Endothelial cell of umbilical vein (primary cell): ENCODE results near the gene TBC1D5. TPM values are rescaled to one million over a fixed set of nuclear protein-coding genes. Genes with fewer than 3 reads are reported as not detected.

ENCODE experiments used
- BruUV-seq: library from RNA; stranded (reverse); fragments of 400-500 nt; replicated peaks from 2 replicates; lab custom pipeline; 2021; lab: Mats Ljungman, UMichigan
- CTCF ChIA-PET: fragments of 300-600, 350-600 bp; sonication (Branson Sonifier 250); formaldehyde crosslinking; loops from one replicate; lab custom pipeline; 2021; ENCODE audit warnings: antibody characterized with exemption, inconsistent platforms; lab: Charles Lee
- POLR2A ChIA-PET: fragments of 300-600, 350-600 bp; sonication (Branson Sonifier 250); formaldehyde crosslinking; loops from one replicate; lab custom pipeline; 2021; ENCODE audit warnings: antibody characterized with exemption, inconsistent platforms; lab: Charles Lee
- DNase-seq: peaks from one replicate; pipeline ENCODE4 v3.0.0-alpha.2; 2011; ENCODE audit warnings: low read depth, low spot score
- FAIRE-seq: peaks from 2 replicates; lab custom pipeline; 2011; peaks lifted over from hg19 to GRCh38; lab: Jason Lieb, UNC
- H2AFZ ChIP-seq: 2 replicates; pipeline ENCODE4 v1.6.0; 2012; ENCODE audit warnings: low read depth, low read length, control low read depth, inconsistent platforms
- H3K27ac ChIP-seq: 2 replicates; pipeline ENCODE4 v1.5.1; 2011; ENCODE audit warnings: low read depth, mild to moderate bottlenecking, control low read depth, low read length, moderate library complexity; ENCODE audit not compliant: insufficient read depth
- H3K27me3 ChIP-seq, 2 experiments: 2 replicates each; pipeline versions ENCODE4 v1.6.0 to v1.6.1; 2011; ENCODE audit warnings: low read length in 2 of 2, mixed read lengths in 1 of 2; ENCODE audit not compliant: control insufficient read depth in 2 of 2, insufficient read depth in 2 of 2
- H3K36me3 ChIP-seq, 2 experiments: 2 replicates in 1 of 2; 3 replicates in 1 of 2; pipeline ENCODE4 v1.5.1; 2011; ENCODE audit warnings: low read length in 2 of 2, mild to moderate bottlenecking in 1 of 2, moderate library complexity in 1 of 2; ENCODE audit not compliant: control insufficient read depth in 2 of 2, insufficient read depth in 2 of 2; ENCODE audit errors: extremely low read depth in 1 of 2
- H3K4me1 ChIP-seq: 3 replicates; pipeline ENCODE4 v1.5.1; 2011; ENCODE audit warnings: mild to moderate bottlenecking, low read length; ENCODE audit not compliant: control insufficient read depth, insufficient read depth; ENCODE audit errors: extremely low read depth
- H3K4me2 ChIP-seq: 2 replicates; pipeline ENCODE4 v1.6.1; 2011; ENCODE audit warnings: low read length, control low read depth, mixed read lengths; ENCODE audit not compliant: insufficient read depth
- H3K4me3 ChIP-seq, 3 experiments: fragments of 200-600 bp in 1 of 3; sonication (generic), shearing (Covaris generic) in 1 of 3; replicated peaks in 1 of 3; 2 replicates each; pipeline ENCODE4 v1.5.1; 2011 to 2016; ENCODE audit warnings: control low read depth in 3 of 3, low read length in 3 of 3, mild to moderate bottlenecking in 2 of 3, inconsistent platforms in 1 of 3, low read depth in 1 of 3, moderate library complexity in 1 of 3; ENCODE audit not compliant: insufficient read depth in 1 of 3
- H3K79me2 ChIP-seq: 2 replicates; pipeline ENCODE4 v1.6.0; 2012; ENCODE audit warnings: low read length, inconsistent platforms; ENCODE audit not compliant: control insufficient read depth, insufficient read depth
- H3K9ac ChIP-seq: replicated peaks from 2 replicates; pipeline ENCODE3; 2011; ENCODE audit warnings: low read length, control low read depth; ENCODE audit not compliant: insufficient read depth; ENCODE audit errors: extremely low read depth
- H3K9me1 ChIP-seq: replicated peaks from 3 replicates; pipeline ENCODE4 v1.6.0; 2011; ENCODE audit warnings: mild to moderate bottlenecking, low read length; ENCODE audit not compliant: control insufficient read depth, insufficient read depth; ENCODE audit errors: extremely low read depth
- H3K9me3 ChIP-seq: replicated peaks from 2 replicates; pipeline ENCODE4 v1.5.1; 2012; ENCODE audit warnings: low read length, inconsistent platforms; ENCODE audit not compliant: control insufficient read depth, insufficient read depth
- H4K20me1 ChIP-seq: replicated peaks from 2 replicates; pipeline ENCODE3; 2011; ENCODE audit warnings: mild to moderate bottlenecking, low read length; ENCODE audit not compliant: control insufficient read depth, insufficient read depth; ENCODE audit errors: extremely low read depth
- CTCF ChIP-seq, 2 donors: IDR thresholded peaks; 1 replicate in 1 of 2; 2 replicates in 1 of 2; pipeline ENCODE4 v1.5.1; 2011; ENCODE audit warnings: low read length in 2 of 2, mild to moderate bottlenecking in 2 of 2, moderate library complexity in 2 of 2, control low read depth in 1 of 2, inconsistent platforms in 1 of 2, low read depth in 1 of 2; ENCODE audit not compliant: insufficient read depth in 1 of 2; ENCODE audit errors: extremely low read depth in 1 of 2
- EZH2 ChIP-seq: IDR thresholded peaks from 2 replicates; pipeline ENCODE4 v1.6.1; 2012; ENCODE audit warnings: borderline replicate concordance, low read depth, mild to moderate bottlenecking, moderate library complexity, low read length, inconsistent platforms; ENCODE audit not compliant: severe bottlenecking
- FOS ChIP-seq: IDR thresholded peaks from 2 replicates; pipeline ENCODE4 v1.6.1; 2011; ENCODE audit warnings: mild to moderate bottlenecking, low read length, moderate library complexity, borderline replicate concordance; ENCODE audit not compliant: insufficient read depth
- GATA2 ChIP-seq: IDR thresholded peaks from 2 replicates; pipeline ENCODE4 v1.7.0; 2011; ENCODE audit warnings: low read depth, mild to moderate bottlenecking, moderate library complexity, mixed read lengths, low read length; ENCODE audit not compliant: insufficient read length, insufficient read depth
- JUN ChIP-seq: IDR thresholded peaks from 2 replicates; pipeline ENCODE4 v1.6.1; 2011; ENCODE audit warnings: borderline replicate concordance, low read depth; ENCODE audit not compliant: insufficient read length, insufficient read depth
- MAX ChIP-seq: IDR thresholded peaks from 2 replicates; pipeline ENCODE4 v1.6.1; 2011; ENCODE audit not compliant: insufficient read depth, insufficient read length
- MYC ChIP-seq: IDR thresholded peaks from one replicate; pipeline ENCODE4 v1.6.1; 2011; ENCODE audit warnings: mild to moderate bottlenecking, low read depth, low read length
- POLR2AphosphoS5 ChIP-seq: IDR thresholded peaks from 2 replicates; pipeline ENCODE4 v1.6.1; 2012; ENCODE audit warnings: low read depth, mild to moderate bottlenecking, control low read depth, low read length, moderate library complexity; ENCODE audit not compliant: insufficient read depth
- dilution Hi-C: fragments of 300-500 bp; cut with MboI; formaldehyde crosslinking; loops from one replicate; pipeline ENCODE4 v1.15.0; 2019; ENCODE audit warnings: low sequenced_read_pairs; ENCODE audit not compliant: extremely low pct_ligation_motif_present
- intact Hi-C: fragments of 100-400 bp; cut with micrococcal nuclease; formaldehyde crosslinking; loops from one replicate; pipeline ENCODE4 v1.10.0; 2022
- polyA plus RNA-seq, 4 experiments: library from polyadenylated mRNA; depleted of rRNA in 3 of 4; stranded (reverse) in 3 of 4; unstranded in 1 of 4; fragments of >200 nt; gene quantifications; 2 replicates each; pipeline versions ENCODE4 v1.2.1 to v1.2.3, GENCODE V29; 2011 to 2012; ENCODE audit warnings: missing spikeins in 1 of 4
- total RNA-seq: library from RNA; stranded (reverse); gene quantifications from 2 replicates; pipeline ENCODE4 v1.2.3, GENCODE V29; 2021

TBC1D5 gene
- total and polyA plus RNA-seq, 2 donors (not counting 3 experiments of a cell fraction or from before 2014, with no cell fraction given) = 17.5 to 44.7 TPM

DNA sequence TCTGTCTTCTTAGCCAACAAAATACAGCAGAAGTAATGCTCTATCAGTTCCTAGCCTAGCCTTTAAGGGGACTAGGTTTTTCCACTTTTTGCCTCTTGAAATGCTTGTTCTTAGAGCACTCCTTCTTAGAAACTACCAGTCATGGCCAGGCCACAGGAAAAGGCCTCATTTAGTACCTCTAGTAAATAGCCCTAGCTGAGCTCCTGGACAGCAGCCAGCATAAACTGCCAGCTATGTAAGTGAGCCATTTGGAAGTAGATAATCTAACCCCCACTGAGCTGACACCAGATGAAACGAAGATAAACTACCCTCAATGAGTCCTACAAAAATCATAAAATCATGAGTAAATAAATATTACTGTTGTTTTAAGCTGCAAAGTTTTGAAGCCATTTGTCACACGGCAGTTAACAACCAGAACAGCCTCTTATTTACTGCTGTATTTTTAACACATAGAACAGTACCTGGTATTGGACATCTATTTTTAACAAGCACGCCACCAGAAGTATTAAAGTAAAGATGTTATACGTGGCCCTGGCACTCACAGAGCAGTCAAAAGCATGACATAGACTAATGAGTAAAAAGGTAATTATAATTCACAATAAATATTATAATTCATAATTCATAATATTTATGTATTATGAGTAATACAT is 12.0 kb downstream of the TBC1D5 start:
- Histone ChIP-seq H3K79me2 (peaks cover 19% of the 10 kb centered on the region), H3K9ac (no peak overlapping the region), H3K4me3 (no peak overlapping the region), H3K36me3 (no peaks in the 10 kb centered on the region), H3K9me3 (no peaks in the 10 kb centered on the region), H3K4me1 (peaks cover 3% of the 10 kb centered on the region), H2AFZ (no peak overlapping the region), H3K27me3 (no peaks in the 10 kb centered on the region), H3K9me1 (no peaks in the 10 kb centered on the region), H3K4me2 (peak overlapping the region; percentile 35), H4K20me1 (no peaks in the 10 kb centered on the region), H3K27ac (no peak overlapping the region)
- ChIA-PET CTCF (interaction anchor here (1.1 to 1.3 kb wide), 2 partner anchors 12 to 85 kb away, joined by 3 read pairs; partner anchors contain the start of gene TBC1D5), POLR2A (interaction anchor here (0.5 kb wide), 1 partner anchor 134 kb away, joined by 3 read pairs; no protein-coding TSS in a partner anchor)
- dilution Hi-C loops = no loop called here
- DNase-seq (peak; percentile 60), FAIRE-seq (peak; percentile 77)
- BruUV-seq = no TSS peak
- intact Hi-C loops = no loop called here
- TF ChIP-seq GATA2 (peak; percentile 37), POLR2AphosphoS5 (no peak)

- H3K36me3 ChIP-seq = no peaks in the 10 kb centered on the region
- FAIRE-seq (no peak), DNase-seq (no peak)
- no peak overlapping the region for H3K27ac ChIP-seq
- ChIA-PET POLR2A (no interaction called here), CTCF (no interaction called here)
- H3K4me3 ChIP-seq = no peak overlapping the region
- no peak overlapping the region for H2AFZ ChIP-seq
- no TSS peak for BruUV-seq
- H3K27me3 ChIP-seq = no peaks in the 10 kb centered on the region
- no peaks in the 10 kb centered on the region for H3K9me3 ChIP-seq
- H4K20me1 ChIP-seq = no peaks in the 10 kb centered on the region
- H3K9ac ChIP-seq = no peak overlapping the region
- no peaks in the 10 kb centered on the region for H3K9me1 ChIP-seq
- H3K79me2 ChIP-seq = peaks cover 9% of the 10 kb centered on the region
- H3K4me2 ChIP-seq = no peak overlapping the region
- dilution Hi-C loops = no loop called here
- intact Hi-C loops = no loop called here
- TF ChIP-seq MAX = no peak
- TF ChIP-seq JUN = no peak
- no peak for TF ChIP-seq FOS
- TF ChIP-seq GATA2 = no peak
- no peak for TF ChIP-seq POLR2AphosphoS5
- TF ChIP-seq MYC = no peak
- TF ChIP-seq CTCF (IDR thresholded peaks at IDR 0.05; ENCODE audit: extremely low read depth in 1 of 2, insufficient read depth in 1 of 2, low read depth in 1 of 2, low read length in 2 of 2) = no peak
- no peak for TF ChIP-seq EZH2
- peaks cover 3% of the 10 kb centered on the region for H3K4me1 ChIP-seq
Measured at GRCh38 chr3:17726313-17726712, 16.1 kb downstream of the TBC1D5 start.
